Measurements from ENCODE around the gene IFITM5.

- TF ChIP-seq ZBTB7A (IDR thresholded peaks at IDR 0.05; ENCODE audit: low read depth) (no peak), RAD21 (IDR thresholded peaks at IDR 0.05; ENCODE audit: low read depth) (no peak), TAF1 (IDR thresholded peaks at IDR 0.05; ENCODE audit: low read depth) (no peak), EP300 (IDR thresholded peaks at IDR 0.05; ENCODE audit: borderline replicate concordance) (no peak), YY1 (IDR thresholded peaks at IDR 0.05; ENCODE audit: low read depth) (no peak), TEAD4 (IDR thresholded peaks at IDR 0.05) (no peak)
Observed at GRCh38 chr11:324156-324555, 24.8 kb upstream of the IFITM5 start.
